Neuronal stem cell (in vitro differentiated cells): ENCODE measurements around the gene CAMTA2.

ENCODE experiments used
- DNase-seq: peaks from one replicate; pipeline ENCODE4 v3.0.0-alpha.2; 2013; ENCODE audit warnings: low spot score
- H2AFZ ChIP-seq: one replicate; pipeline ENCODE4 v1.6.1; 2013; ENCODE audit warnings: mild to moderate bottlenecking, low read length, inconsistent platforms
- H2AK5ac ChIP-seq: 2 replicates; pipeline ENCODE4 v1.6.1; 2013; ENCODE audit warnings: low read depth, mild to moderate bottlenecking, inconsistent platforms, low read length, moderate library complexity, mixed read lengths
- H2BK120ac ChIP-seq: 2 replicates; pipeline ENCODE4 v1.6.1; 2013; ENCODE audit warnings: low read depth, mild to moderate bottlenecking, inconsistent platforms, low read length, moderate library complexity, mixed read lengths
- H2BK12ac ChIP-seq: one replicate; pipeline ENCODE4 v1.6.1; 2013; ENCODE audit warnings: low read length, inconsistent platforms
- H2BK15ac ChIP-seq: 2 replicates; pipeline ENCODE4 v1.6.1; 2013; ENCODE audit warnings: mild to moderate bottlenecking, low read length, inconsistent platforms, mixed read lengths
- H2BK5ac ChIP-seq: one replicate; pipeline ENCODE4 v1.6.1; 2013; ENCODE audit warnings: inconsistent platforms, mild to moderate bottlenecking, low read length, moderate library complexity
- H3K14ac ChIP-seq: one replicate; pipeline ENCODE4 v1.6.1; 2013; ENCODE audit warnings: low read length, inconsistent platforms
- H3K18ac ChIP-seq: 2 replicates; pipeline ENCODE4 v1.6.1; 2013; ENCODE audit warnings: low read length, inconsistent platforms
- H3K23ac ChIP-seq: 2 replicates; pipeline ENCODE4 v1.6.1; 2013; ENCODE audit warnings: low read depth, mild to moderate bottlenecking, mixed read lengths, low read length, inconsistent platforms; ENCODE audit not compliant: poor library complexity
- H3K27ac ChIP-seq: replicated peaks from 3 replicates; pipeline ENCODE4 v1.5.1; 2013; ENCODE audit warnings: low read length, inconsistent platforms
- H3K27me3 ChIP-seq, 3 experiments: 2 replicates each; pipeline ENCODE4 v1.6.1; 2013; ENCODE audit warnings: low read length in 3 of 3, mild to moderate bottlenecking in 2 of 3, inconsistent platforms in 1 of 3, low read depth in 1 of 3, mixed read lengths in 1 of 3, moderate library complexity in 1 of 3; ENCODE audit not compliant: control insufficient read depth in 3 of 3, insufficient read depth in 3 of 3
- H3K36me3 ChIP-seq, 2 donors: replicated peaks in 1 of 2; 2 replicates each; pipeline ENCODE4 v1.6.1; 2013; ENCODE audit warnings: low read length in 2 of 2; ENCODE audit not compliant: control insufficient read depth in 2 of 2, insufficient read depth in 2 of 2
- H3K4ac ChIP-seq: 2 replicates; pipeline ENCODE4 v1.6.1; 2013; ENCODE audit warnings: inconsistent platforms, mild to moderate bottlenecking, low read length, moderate library complexity
- H3K4me1 ChIP-seq, 2 donors: 1 replicate in 1 of 2; 2 replicates in 1 of 2; pipeline ENCODE4 v1.6.1; 2013; ENCODE audit warnings: low read length in 2 of 2, low read depth in 1 of 2; ENCODE audit not compliant: control insufficient read depth in 2 of 2, insufficient read depth in 1 of 2
- H3K4me2 ChIP-seq: one replicate; pipeline ENCODE4 v1.6.1; 2013; ENCODE audit warnings: mild to moderate bottlenecking, low read length, inconsistent platforms; ENCODE audit not compliant: insufficient read depth, poor library complexity, severe bottlenecking
- H3K4me3 ChIP-seq, 2 donors: 2 replicates each; pipeline ENCODE4 v1.5.1; 2013; ENCODE audit warnings: low read length in 2 of 2, mild to moderate bottlenecking in 2 of 2, inconsistent platforms in 1 of 2, moderate library complexity in 1 of 2
- H3K79me1 ChIP-seq: one replicate; pipeline ENCODE4 v1.6.1; 2013; ENCODE audit warnings: low read depth, mild to moderate bottlenecking, inconsistent platforms, low read length, moderate library complexity
- H3K9ac ChIP-seq: one replicate; pipeline ENCODE4 v1.6.1; 2013; ENCODE audit warnings: mild to moderate bottlenecking, low read depth, low read length, inconsistent platforms; ENCODE audit not compliant: poor library complexity
- H3K9me3 ChIP-seq, 2 donors: replicated peaks in 1 of 2; 2 replicates each; pipeline versions ENCODE3 to v1.6.1; 2013; ENCODE audit warnings: low read length in 2 of 2, mild to moderate bottlenecking in 2 of 2, inconsistent platforms in 1 of 2, low read depth in 1 of 2, mixed read lengths in 1 of 2, moderate library complexity in 1 of 2; ENCODE audit not compliant: control insufficient read depth in 2 of 2, insufficient read depth in 1 of 2
- H4K8ac ChIP-seq: one replicate; pipeline ENCODE4 v1.6.1; 2013; ENCODE audit warnings: low read depth, mild to moderate bottlenecking, inconsistent platforms, low read length, moderate library complexity
- H4K91ac ChIP-seq: one replicate; pipeline ENCODE4 v1.6.1; 2013; ENCODE audit warnings: low read length, low read depth, mild to moderate bottlenecking, inconsistent platforms; ENCODE audit not compliant: poor library complexity
- WGBS, 2 donors: extraction: QIAGEN DNeasy Blood & Tissue Kit; methylation state at CpG; one replicate each; pipeline ENCODE4 v1.1.7; 2013; ENCODE audit warnings: missing lambda C conversion rate in 2 of 2, mixed read lengths in 1 of 2; ENCODE audit not compliant: insufficient read length in 2 of 2, insufficient replicate concordance in 1 of 2; ENCODE audit errors: extremely low coverage in 2 of 2; 5-methylcytosine and 5-hydroxymethylcytosine counted together

CAMTA2 gene

DNA sequence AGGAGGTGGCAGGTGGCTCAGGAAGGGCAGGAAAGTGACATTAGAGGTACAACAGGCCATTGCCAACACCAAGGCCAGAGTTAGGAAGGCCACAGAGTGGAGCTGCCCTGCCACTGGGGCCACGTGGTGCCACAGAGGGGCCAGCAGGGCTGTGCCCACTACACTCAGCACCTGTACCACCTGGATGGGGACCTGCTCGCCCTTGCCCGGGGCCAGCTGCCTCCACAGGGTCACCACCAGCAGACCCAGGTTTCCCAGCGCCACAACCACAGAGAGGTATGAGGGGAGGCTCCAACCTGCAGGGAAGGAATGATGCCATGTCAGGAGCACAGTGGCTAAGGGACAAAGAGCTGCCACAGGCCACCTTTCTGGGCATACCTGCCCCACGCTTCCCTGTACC lies 46.6 kb upstream of the CAMTA2 start:
- no peak overlapping the region for H3K4me3 ChIP-seq
- no peak overlapping the region for H3K4me2 ChIP-seq
- WGBS, 2 donors, result no CpG with 5 or more reads among the region's 5 CpGs
- peak overlapping the region; percentile 83 for H2BK120ac ChIP-seq
- peak overlapping the region; percentile 35 for H3K23ac ChIP-seq
- peaks cover 0 to 40% (median 17%) of the 10 kb centered on the region in 3 experiments for H3K27me3 ChIP-seq
- DNase-seq, result no peak
- H4K8ac ChIP-seq, result no peak overlapping the region
- peak overlapping the region; percentile 44 for H3K18ac ChIP-seq
- H3K9ac ChIP-seq, result no peak overlapping the region
- H2BK5ac ChIP-seq, result peak overlapping the region; percentile 82
- H3K36me3 ChIP-seq, result no peaks in the 10 kb centered on the region
- H2BK15ac ChIP-seq, result peak overlapping the region; percentile 88
- no peak overlapping the region for H2AFZ ChIP-seq
- H3K14ac ChIP-seq, result peak overlapping the region; percentile 85
- no peaks in the 10 kb centered on the region for H3K9me3 ChIP-seq
- H4K91ac ChIP-seq, result no peak overlapping the region
- peaks cover 0 to 2% of the 10 kb centered on the region in 2 donors for H3K4me1 ChIP-seq
- H2BK12ac ChIP-seq, result peak overlapping the region; percentile 16
- H3K79me1 ChIP-seq, result peaks cover 4% of the 10 kb centered on the region
- H2AK5ac ChIP-seq, result peak overlapping the region; percentile 96
- H3K4ac ChIP-seq, result no peak overlapping the region
- no peak overlapping the region for H3K27ac ChIP-seq

DNA sequence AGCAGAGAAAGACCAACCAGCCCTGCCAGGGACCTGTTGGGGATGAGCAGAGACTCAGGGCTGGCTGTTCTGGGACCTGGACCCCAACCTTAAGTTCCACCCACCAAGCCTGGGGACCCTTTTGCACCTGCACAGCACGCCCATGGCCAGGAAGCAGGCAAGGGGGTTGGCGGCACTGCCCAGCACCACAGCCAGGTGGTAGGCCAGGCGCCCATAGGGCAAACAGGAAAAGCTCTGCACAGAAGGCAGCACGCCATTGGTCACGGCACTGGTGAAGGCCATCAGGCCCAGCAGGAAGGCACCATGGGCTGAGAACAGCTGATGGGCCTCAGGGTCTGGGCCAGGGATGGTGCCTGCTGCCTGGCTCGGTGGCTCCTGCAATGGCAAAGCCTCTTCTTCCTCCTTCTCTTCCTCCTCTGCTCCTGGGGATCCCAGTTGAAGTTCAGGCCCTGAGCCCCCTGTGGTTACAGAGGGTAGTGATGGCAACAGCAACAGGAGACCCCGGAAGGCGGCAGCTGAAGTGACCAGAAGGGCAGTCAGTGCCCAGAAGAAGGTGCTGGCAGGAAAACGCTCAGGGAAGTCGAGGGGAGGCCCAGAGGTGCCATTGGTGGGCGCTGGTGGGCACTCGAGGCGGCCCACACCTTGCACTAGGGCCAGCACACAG lies 46.0 kb upstream of the CAMTA2 start:
- Histone ChIP-seq H3K18ac (no peak overlapping the region), H3K9ac (no peak overlapping the region), H4K8ac (no peak overlapping the region), H2BK15ac (peak overlapping the region; percentile 88), H2AFZ (no peak overlapping the region), H3K23ac (peak overlapping the region; percentile 75), H2BK12ac (peak overlapping the region; percentile 63), H2BK120ac (no peak overlapping the region), H4K91ac (no peak overlapping the region), H3K4me3 (peak overlapping the region in 1 of 2 donors; percentile 53), H2AK5ac (peak overlapping the region; percentile 96), H3K27me3 (peaks cover 0 to 40% (median 17%) of the 10 kb centered on the region in 3 experiments), H3K4me1 (peaks cover 0 to 2% of the 10 kb centered on the region in 2 donors), H2BK5ac (no peak overlapping the region), H3K79me1 (peaks cover 4% of the 10 kb centered on the region), H3K14ac (peak overlapping the region; percentile 85), H3K9me3 (no peaks in the 10 kb centered on the region), H3K36me3 (no peaks in the 10 kb centered on the region), H3K4ac (no peak overlapping the region), H3K27ac (no peak overlapping the region), H3K4me2 (no peak overlapping the region)
- DNase-seq, result no peak
- no CpG with 5 or more reads among the region's 13 CpGs for WGBS, 2 donors

- peak overlapping the region; percentile 88 for H2AK5ac ChIP-seq
- WGBS, 2 donors, result no CpG with 5 or more reads among the region's 6 CpGs
- H3K18ac ChIP-seq, result peak overlapping the region; percentile 27
- no peak overlapping the region for H3K23ac ChIP-seq
- H3K79me1 ChIP-seq, result peaks cover 4% of the 10 kb centered on the region
- H3K9me3 ChIP-seq, result no peaks in the 10 kb centered on the region
- DNase-seq, result no peak
- no peak overlapping the region for H2BK12ac ChIP-seq
- no peaks in the 10 kb centered on the region for H3K36me3 ChIP-seq
- H2AFZ ChIP-seq, result no peak overlapping the region
- peak overlapping the region; percentile 1 for H2BK15ac ChIP-seq
- no peak overlapping the region for H3K4me2 ChIP-seq
- H4K91ac ChIP-seq, result no peak overlapping the region
- peaks cover 0 to 2% of the 10 kb centered on the region in 2 donors for H3K4me1 ChIP-seq
- H3K14ac ChIP-seq, result no peak overlapping the region
- H3K9ac ChIP-seq, result peak overlapping the region; percentile 24
- H3K4me3 ChIP-seq, result no peak overlapping the region
- peak overlapping the region; percentile 0 for H3K4ac ChIP-seq
- no peak overlapping the region for H4K8ac ChIP-seq
- H2BK5ac ChIP-seq, result no peak overlapping the region
- H3K27me3 ChIP-seq, result peaks cover 0 to 40% (median 17%) of the 10 kb centered on the region in 3 experiments
- H3K27ac ChIP-seq, result no peak overlapping the region
- no peak overlapping the region for H2BK120ac ChIP-seq
Observed at GRCh38 chr17:5032865-5033264, 45.4 kb upstream of the CAMTA2 start.

DNA sequence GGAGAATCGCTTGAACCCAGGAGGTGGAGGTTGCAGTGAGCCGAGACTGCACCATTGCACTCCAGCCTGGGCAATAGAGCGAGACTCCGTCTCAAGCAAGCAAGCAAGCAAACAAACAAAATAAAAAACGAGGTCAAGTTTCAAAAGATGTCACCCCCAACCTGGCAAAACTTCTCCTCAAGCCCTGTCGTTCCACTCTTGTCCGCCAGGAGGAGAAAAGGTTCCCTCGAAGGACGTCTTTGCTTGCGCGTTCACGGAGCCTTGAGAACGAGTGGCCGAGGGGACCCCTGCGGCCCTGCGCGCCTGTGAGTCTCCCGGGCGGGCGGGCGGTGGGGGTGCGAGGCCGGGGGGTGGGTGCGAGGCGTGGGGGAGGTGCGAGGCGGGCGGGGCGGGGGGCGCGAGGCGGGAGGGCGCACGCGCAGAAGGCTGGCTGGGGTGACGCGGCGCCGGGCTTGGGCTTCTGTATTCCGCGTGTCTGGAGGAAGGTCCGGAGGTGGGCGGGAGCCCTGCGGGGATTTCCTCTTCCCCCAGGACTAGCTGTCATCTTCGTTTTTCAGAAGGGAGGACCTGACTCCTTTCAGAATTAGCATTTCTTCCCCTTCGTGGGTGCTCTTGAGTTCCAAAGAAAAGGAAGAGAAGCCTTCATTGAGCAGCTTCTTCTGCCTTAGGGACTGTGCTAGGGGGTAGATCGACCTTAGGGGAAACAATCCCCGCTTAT lies 44.0 kb upstream of the CAMTA2 start:
- no CpG with 5 or more reads among the region's 48 CpGs for WGBS, 2 donors
- H2BK120ac ChIP-seq, result no peak overlapping the region
- H2AFZ ChIP-seq, result peak overlapping the region; percentile 80
- no peak overlapping the region for H2BK5ac ChIP-seq
- H3K9ac ChIP-seq, result no peak overlapping the region
- H3K23ac ChIP-seq, result no peak overlapping the region
- H3K18ac ChIP-seq, result peak overlapping the region; percentile 38
- H3K4me2 ChIP-seq, result peak overlapping the region; percentile 54
- no peak overlapping the region for H4K91ac ChIP-seq
- no peak overlapping the region for H2BK15ac ChIP-seq
- no peak overlapping the region for H4K8ac ChIP-seq
- peaks cover 0 to 2% of the 10 kb centered on the region in 2 donors for H3K4me1 ChIP-seq
- H2AK5ac ChIP-seq, result no peak overlapping the region
- no peaks in the 10 kb centered on the region for H3K36me3 ChIP-seq
- peaks cover 0 to 40% (median 17%) of the 10 kb centered on the region in 3 experiments for H3K27me3 ChIP-seq
- no peak overlapping the region for H3K4ac ChIP-seq
- H3K4me3 ChIP-seq, result peak overlapping the region; percentile 39 to 67
- peaks cover 4% of the 10 kb centered on the region for H3K79me1 ChIP-seq
- no peak overlapping the region for H2BK12ac ChIP-seq
- no peak overlapping the region for H3K27ac ChIP-seq
- no peak overlapping the region for H3K14ac ChIP-seq
- DNase-seq, result peak; percentile 85
- no peaks in the 10 kb centered on the region for H3K9me3 ChIP-seq
